GOT3 (cell line): ENCODE measurements around the gene HSPA2.

Experiments
- DNase-seq: peaks from one replicate; lab custom pipeline; 2025; ENCODE audit warnings: mixed read lengths; lab: John Stamatoyannopoulos, UW

Gene HSPA2

DNA sequence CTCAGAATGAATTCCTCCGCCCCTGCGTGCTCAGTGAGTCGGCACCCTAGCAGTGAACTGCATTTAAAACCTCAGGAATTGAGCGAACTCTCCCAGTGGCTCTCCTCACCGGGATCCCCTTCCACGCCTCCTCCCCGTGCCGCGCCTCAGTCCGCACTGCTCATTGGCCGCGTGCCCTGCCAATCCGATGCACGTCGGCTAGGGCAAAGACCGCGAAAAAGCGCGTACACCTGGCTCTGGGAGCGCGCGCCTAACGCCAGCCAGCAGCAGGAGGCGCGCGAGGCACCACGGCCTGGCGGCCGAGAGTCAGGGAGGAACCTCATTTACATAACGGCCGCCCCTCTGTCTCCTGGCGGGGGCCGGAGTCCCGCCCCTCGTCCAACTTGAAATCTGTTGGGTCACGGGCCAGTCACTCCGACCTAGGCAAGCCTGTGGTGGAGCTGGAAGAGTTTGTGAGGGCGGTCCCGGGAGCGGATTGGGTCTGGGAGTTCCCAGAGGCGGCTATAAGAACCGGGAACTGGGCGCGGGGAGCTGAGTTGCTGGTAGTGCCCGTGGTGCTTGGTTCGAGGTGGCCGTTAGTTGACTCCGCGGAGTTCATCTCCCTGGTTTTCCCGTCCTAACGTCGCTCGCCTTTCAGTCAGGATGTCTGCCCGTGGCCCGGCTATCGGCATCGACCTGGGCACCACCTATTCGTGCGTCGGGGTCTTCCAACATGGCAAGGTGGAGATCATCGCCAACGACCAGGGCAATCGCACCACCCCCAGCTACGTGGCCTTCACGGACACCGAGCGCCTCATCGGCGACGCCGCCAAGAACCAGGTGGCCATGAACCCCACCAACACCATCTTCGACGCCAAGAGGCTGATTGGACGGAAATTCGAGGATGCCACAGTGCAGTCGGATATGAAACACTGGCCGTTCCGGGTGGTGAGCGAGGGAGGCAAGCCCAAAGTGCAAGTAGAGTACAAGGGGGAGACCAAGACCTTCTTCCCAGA lies at the start of gene HSPA2:
Gene HSPA2 (plus strand): TSS at position 534 of the 995 bp plus-strand sequence. CDS start 109 bp downstream, at position 643.
- DNase-seq = peak; percentile 88

- DNase-seq = no peak
Observed at GRCh38 chr14:64491637-64492036, 48.9 kb upstream of the HSPA2 start.

GRCh38 chr14:64493455-64493854 lies 47.1 kb upstream of the HSPA2 start:
- no peak for DNase-seq

DNA sequence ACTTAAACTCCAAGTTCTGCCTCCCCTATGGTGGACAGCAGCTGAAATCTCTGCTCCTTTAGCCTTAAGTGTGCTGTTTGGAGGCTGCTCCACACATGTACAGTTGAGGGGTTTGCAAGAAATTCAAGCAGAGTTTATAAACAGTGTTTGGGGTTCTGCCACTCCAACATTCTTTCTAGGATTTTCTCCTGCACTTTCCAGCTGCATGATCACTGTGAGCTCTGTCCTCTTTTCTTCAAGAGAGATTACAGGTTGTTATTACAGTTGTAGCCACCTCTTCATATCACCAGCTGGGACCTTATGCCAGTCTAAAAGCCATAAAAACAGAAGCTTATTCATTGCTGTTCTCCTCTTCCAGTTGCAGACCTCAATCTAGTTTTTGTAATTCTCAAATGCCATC lies 45.3 kb upstream of the HSPA2 start:
- DNase-seq = no peak

- DNase-seq = no peak
Observed at GRCh38 chr14:64496764-64497163, 43.8 kb upstream of the HSPA2 start.

DNA sequence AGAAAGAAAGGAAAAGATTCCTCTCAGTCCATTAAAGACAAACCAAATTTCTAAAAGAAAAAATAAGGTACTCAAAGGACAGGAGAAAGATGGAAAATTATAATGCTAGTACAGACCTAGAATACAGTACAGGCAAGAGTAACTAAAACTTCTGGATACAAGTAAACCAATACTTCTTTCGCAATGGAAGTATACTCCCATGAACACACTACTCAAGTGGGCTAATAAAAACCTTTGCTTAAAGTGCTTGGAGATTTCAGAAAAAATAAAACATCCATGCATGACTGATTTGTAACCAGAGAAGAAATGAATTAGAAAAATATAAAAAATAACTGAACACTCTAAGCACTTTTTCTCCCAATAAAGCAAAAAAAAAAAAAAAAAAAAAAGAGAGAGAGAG lies 40.5 kb upstream of the HSPA2 start:
- no peak for DNase-seq

- DNase-seq = no peak
Observed at GRCh38 chr14:64501411-64502171, 39.0 kb upstream of the HSPA2 start.

DNA sequence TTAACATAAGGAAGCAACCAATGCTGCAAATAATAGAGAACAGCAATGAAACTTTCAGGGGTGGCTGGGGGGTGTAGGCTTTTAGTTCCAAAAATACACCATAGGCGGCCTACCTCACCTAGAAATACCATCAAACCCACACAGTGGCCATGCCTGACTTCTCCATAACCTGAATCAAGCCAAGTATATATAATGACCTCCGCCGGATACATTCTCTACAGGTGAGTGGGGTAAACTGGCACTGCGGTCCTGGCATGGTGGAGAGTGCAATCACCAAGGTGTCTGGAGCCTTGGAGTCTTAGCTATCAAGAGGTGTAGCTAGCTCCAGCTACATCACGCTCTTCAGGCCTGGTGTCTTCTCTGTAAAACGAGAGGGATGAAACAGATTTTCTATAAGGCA lies 38.1 kb upstream of the HSPA2 start:
- DNase-seq = no peak

DNA sequence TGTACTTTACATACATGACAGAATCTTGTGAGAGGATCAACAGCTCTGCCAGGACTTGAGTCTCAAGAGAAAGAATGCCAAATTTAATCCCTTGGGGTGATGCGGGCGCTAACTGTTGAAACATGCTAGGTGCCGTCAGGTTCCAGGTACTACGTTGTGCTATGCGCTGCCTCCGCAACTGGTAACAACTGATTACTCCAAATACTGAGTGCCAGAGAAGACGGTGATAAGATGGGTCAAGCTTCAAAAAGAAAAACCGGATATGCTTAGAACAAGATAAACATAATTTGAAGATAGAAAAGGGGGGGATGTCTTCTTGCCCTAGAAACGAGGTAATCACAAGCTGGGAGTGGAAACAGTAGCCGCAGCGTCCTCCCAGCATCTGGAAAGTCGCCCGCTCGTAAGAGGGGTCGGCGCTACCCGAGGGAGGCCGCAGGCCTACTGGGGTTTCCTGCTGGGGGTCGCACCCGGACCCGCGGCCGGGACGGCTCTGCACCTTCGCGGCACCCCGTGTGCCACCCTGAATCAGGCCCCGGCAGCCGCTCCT lies 37.6 kb upstream of the HSPA2 start:
- DNase-seq = no peak

- peak; percentile 71 for DNase-seq
Observed at GRCh38 chr14:64503434-64504309, 36.9 kb upstream of the HSPA2 start, which contains the start of gene ZBTB25. TSS of gene ZBTB25 (minus strand) at chr14:64503838. CDS start at chr14:64490533, 13,305 bp downstream.

DNA sequence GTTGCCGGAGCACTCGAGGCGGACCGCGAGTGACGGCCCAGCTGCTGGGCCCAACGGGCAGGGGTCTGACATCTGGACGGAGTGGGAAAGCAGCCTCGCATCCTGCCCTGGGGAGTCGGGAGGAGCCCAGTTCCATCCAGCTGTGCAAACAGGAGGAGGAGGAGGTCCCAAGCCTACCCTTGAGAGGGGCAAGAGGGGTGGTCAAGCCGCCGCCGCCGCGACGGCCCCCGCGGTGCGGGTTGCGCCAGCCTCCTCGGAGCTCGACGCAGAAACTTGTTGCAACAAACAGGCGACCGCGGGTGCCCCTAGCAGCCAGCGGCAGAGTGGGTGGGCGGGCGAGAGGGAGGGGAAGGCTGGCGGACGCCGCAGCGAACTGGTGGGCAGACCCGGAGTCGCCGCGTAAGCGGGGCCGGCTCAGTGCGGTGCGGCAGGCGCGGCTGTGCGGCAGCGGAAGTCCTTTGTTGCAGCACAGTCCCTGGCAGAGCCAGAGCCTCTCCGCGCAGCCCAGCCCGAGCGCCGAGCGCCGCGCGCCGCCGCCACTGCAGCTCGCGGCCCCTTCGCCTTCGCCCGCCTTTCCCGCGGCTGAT lies 36.1 kb upstream of the HSPA2 start, which contains the start of gene ZBTB1:
Gene ZBTB1 (plus strand): TSS at position 461 of the 587 bp plus-strand sequence. CDS start 16,735 bp downstream, outside the sequence.
- peak; percentile 55 for DNase-seq

DNA sequence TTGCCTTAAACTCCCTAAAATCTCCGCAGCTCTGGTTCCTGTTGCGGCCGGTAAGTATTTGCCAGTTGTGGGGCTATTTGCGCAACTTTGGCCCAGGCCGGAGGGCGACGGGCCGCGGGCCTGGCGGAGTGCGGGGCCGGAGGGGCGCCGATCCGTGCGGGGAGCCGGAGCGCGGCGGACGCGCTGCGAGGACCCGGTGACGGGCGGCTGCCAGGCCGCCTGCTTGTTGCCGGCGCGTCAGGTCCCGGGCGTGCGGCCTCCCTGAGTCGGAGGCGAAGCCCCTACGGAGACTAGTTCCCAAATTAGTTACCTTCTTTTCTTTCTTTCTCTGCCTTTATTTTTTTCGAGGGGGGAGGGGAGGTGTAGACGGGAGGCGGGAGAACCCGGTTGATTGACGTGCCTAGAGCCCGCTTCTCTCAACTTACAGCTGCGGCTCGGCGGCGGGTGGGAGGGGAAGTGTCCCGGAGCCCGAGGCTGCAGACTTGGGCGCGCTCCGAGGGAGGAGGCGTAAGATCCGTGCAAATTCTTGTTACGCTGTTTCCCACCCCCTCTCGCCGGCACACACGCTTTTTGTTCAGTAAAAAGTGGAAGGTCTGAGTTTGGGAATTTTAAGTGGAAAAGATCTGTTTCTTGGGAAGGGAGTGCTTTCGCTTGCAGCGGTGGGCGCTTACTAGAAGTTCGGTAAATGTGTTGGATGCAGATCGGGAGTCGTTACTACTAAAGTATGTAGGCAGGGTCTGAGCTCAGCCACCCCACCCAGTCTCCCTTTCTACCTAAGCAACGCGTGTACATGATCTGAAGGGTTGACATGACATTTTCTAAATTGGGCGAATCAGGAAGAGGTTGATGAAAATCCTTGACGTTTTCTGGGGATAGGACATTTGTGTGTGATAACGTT lies 35.4 kb upstream of the HSPA2 start:
- peak; percentile 21 for DNase-seq

- DNase-seq = no peak
Observed at GRCh38 chr14:64506721-64507120, 33.8 kb upstream of the HSPA2 start.

DNA sequence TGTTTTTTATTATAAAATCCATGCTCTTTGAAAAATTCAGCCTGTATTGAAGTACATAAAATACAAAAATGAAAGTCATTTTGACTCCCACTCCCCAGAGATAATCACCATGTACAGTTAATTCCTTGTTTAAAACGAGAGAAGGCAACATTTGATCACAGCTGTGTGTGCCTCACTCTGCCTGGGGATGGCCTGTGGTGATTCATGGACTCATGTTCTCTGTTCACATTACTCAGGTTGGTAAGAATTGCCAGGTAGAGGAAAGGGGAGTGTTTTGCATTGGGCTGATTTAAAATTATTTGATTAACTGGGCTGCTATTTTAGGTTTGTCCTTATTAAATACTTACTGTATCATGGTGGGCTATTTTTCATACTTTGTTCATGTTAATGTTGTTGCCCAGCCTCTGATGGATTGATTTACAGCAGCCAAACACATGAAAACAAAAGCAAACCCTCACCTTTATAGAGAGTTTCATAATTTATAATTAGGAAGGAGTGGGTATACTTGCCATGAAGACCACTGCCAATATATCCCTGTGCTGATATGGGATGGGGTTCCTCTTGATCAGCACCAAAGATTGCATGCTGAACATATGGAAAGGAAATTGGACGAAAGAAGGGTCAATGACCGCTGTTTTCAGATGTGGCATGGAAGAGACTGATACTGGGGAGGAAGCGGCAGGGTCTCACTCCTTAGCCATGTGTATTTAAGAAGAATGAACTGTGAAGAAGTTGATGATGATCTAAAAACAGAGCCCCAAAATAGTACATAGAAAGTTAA lies 33.0 kb upstream of the HSPA2 start:
- no peak for DNase-seq

GRCh38 chr14:64508215-64508776 lies 32.2 kb upstream of the HSPA2 start:
- DNase-seq = no peak

DNA sequence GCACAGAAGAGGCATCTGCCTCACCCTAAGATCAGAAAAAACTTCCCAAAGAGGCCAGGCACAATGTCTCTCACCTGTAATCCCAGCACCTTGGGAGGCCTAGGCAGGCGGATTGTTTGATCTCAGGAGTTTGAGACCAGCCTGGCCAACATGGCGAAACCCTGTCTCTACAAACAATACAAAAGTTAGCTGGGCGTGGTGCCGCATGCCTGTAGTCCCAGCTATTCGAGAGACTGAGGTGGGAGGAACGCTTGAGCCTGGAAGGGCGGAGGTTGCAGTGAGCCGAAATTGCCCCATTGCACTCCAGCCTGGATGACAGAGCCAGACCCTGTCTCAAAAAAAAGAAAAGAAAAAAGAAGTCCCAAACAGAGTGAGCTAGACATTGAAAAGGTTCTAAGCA lies 31.5 kb upstream of the HSPA2 start:
- DNase-seq = no peak

- no peak for DNase-seq
Observed at GRCh38 chr14:64510825-64511671, 29.5 kb upstream of the HSPA2 start.

DNA sequence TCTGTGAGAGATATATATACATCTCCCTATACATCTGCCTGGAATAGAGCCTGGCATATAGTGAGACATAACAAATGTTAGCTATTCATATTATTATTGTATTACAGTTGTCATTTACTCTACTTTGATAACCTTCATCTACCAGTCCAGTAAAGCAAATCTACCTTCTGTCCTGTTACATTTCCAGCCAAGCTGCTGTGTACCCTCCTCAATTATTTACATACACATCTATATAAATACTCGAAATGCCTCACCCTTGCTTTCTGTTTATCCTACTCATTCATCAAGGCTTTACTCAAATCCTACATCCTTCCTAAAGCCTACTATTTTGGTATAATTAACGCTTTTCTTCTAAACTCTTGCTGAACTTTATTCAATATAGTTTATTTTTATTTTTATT lies 27.3 kb upstream of the HSPA2 start:
- no peak for DNase-seq
